HUDEP-2 (cell line): ENCODE measurements around the gene FBXO33.
"Not testable (repeated sequence)": the region's sequence is repeated elsewhere in the genome, so short reads cannot be mapped to it uniquely, and the experiment has no call there.

Experiments used
- DNase-seq, 76 experiments: peaks; one replicate each; lab custom pipeline; 2025; ENCODE audit not compliant: unreplicated experiment in 76 of 76; lab: John Stamatoyannopoulos, UW

FBXO33 gene

GRCh38 chr14:39374851-39375250 lies 57.4 kb downstream of the FBXO33 start:
- no peak for DNase-seq

GRCh38 chr14:39372656-39373055 lies 59.6 kb downstream of the FBXO33 start:
- no peak for DNase-seq

GRCh38 chr14:39370415-39370814 lies 61.8 kb downstream of the FBXO33 start:
- no peak for DNase-seq

- DNase-seq, result peak in 6 of 76 experiments; percentile 1 to 23 (median 8)
Measured at GRCh38 chr14:39369029-39369428, 63.2 kb downstream of the FBXO33 start.

GRCh38 chr14:39368261-39368959 lies 63.8 kb downstream of the FBXO33 start:
- DNase-seq, result peak in 39 of 76 experiments; percentile 1 to 50 (median 16)

GRCh38 chr14:39367387-39367751 lies 64.9 kb downstream of the FBXO33 start:
- DNase-seq, result no peak

GRCh38 chr14:39366460-39367386 lies 65.5 kb downstream of the FBXO33 start:
- DNase-seq, result no peak

GRCh38 chr14:39365354-39365753 lies 66.9 kb downstream of the FBXO33 start:
- no peak for DNase-seq

GRCh38 chr14:39364509-39364908 lies 67.7 kb downstream of the FBXO33 start:
- no peak for DNase-seq

- not testable (repeated sequence) for DNase-seq
Measured at GRCh38 chr14:39361556-39361955, 70.7 kb downstream of the FBXO33 start.

GRCh38 chr14:39360316-39360715 lies 71.9 kb downstream of the FBXO33 start:
- no peak for DNase-seq

GRCh38 chr14:39359069-39359468 lies 73.2 kb downstream of the FBXO33 start:
- DNase-seq, result not testable (repeated sequence)

GRCh38 chr14:39351708-39352107 lies 80.5 kb downstream of the FBXO33 start:
- no peak for DNase-seq

- no peak for DNase-seq
Measured at GRCh38 chr14:39350866-39351265, 81.4 kb downstream of the FBXO33 start.
